Posterior cingulate gyrus (tissue), 11 donors: ENCODE measurements around the gene MYBPC2.
A peak's percentile ranks its signal among the peaks of the same experiment; 100 is the strongest.

Experiments used
- DNase-seq, 10 donors: peaks; one replicate each; pipeline versions ENCODE4 v3.0.0 to v3.0.0-alpha.2; 2020 to 2021; ENCODE audit warnings: mixed read lengths in 3 of 10
- intact Hi-C: fragments of 100-400 bp; cut with DNase I; formaldehyde crosslinking; loops from one replicate; pipeline ENCODE4 v1.15.1; 2023

Gene MYBPC2

DNA sequence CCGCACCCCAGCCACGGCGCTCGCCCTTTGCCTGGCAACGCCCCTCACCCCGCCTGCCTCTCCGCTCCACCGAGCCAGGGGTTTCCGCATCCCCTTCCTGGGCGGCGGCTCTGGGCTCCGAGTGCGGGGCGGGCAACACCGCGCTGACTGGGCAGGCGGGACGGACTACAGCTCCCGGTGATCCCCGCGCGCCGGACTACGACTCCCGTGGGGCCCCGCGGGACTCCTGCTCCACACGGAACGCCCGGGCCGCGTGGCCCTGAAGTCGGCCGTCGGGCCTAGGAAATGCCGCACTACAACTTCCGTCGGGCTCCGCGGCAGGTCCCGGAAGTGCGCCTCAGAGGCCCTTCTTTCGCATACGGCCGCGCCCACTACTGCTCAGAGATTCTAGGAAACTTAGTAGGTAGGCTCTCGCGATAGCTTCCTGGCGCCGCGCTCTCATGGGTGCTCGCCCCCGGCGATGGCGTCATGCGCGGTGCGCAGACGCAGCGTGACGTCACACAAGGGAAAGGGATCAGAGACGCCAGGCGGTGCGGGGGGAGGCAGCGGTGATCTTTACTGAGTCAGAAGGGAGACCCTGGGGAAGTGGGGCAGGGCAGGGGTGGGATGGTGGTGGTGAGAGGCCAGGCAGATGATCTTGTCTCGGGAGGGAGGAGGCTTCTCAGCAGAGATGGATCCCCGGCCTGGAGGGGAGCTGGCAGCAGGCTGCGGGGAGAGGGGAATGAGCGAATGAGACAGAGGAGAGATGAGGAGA lies 78.6 kb downstream of the MYBPC2 start, which contains the start of gene JOSD2:
JOSD2 (minus strand) TSS at position 123 of the 754 bp plus-strand sequence. CDS start 760 bp downstream, outside the sequence.
- DNase-seq = peak; percentile 97 to 100 (median 99)
- intact Hi-C loops = loop anchor here (2.0 kb wide), 1 partner anchor 34 kb away; the partner anchor contains the start of genes EMC10 and GARIN5A

DNA sequence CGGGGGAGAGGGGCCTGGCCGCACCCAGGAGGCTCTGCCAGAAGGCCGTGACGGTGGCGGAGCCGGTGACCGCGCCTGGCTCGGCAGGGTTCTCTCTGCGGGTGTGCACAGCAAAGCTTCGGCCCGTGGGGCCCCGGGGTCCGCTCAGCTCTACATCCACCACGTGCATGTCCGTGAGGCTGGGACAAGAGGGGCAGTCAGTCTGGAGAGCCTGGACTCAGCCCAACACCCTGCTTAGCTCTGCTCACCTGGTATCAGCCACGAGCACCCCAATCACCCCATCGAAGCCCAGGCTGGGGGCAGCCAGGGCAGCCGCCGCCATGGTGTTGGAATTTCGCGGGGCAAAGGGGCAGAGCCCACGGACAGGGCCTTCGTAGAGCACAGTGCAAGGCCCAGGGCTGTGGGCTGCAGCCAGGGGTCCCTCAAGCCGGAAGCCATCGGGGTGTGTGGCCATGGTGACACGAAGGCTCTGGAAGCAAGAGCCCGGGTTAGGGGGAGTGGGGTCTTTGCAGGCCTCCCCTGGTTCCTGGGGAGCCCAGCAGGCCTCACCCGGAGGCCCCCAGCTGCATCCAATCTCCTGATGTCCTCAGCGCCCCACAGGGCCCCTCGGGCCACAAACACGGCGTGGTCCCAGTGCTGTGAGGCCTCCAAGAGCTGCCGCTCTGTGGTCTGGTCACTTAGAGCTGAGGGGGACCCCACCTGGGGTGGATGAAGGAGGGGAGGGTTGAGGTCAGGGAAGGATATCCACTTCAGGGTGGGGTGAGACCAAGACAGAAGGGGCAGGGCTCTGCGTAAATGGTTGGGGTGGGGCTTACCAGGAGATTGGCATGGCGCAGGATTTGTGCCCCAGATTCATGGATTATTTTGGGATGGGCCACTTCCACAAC lies 79.7 kb downstream of the MYBPC2 start:
- DNase-seq = peak in 4 of 10 donors; percentile 26 to 82 (median 74)
- intact Hi-C loops = no loop called here

DNA sequence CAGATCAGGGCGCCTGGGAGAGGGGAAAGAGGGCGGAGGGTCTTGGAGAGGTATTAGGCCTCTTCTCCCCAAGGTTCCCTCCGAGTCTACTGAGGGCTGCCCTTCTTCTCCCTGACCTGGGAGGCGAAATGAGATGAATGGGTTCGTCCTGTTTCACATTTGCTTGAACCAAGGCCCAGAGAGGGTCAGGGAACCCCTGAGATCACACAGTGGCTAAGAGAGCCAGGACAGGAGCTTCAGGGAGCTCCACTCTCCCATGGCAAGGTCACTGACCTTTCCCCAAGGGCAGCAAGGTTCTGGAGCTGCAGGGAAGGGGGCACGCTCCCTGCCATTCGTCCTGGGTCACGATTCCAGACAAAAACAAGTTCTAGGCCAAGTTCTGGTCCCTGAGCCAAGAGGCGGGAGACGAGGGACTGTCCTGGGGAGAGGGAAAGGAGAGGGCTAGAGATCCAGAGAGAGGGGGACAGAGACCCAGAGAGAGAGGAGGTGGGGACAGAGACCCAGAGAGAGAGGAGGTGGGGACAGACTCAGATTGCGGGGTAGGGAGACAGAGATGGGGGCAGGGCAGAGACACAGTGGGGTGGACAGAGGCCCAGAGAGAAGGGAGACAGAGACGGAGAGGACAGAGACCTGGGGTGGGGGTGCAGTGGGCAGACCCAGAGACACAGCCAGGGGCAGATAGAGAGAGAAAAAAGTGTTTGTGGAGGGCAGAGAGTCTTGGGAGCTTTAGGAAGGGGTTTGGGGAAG lies 80.5 kb downstream of the MYBPC2 start:
- peak in 4 of 10 donors; percentile 3 to 74 (median 66) for DNase-seq
- intact Hi-C loops = no loop called here

DNA sequence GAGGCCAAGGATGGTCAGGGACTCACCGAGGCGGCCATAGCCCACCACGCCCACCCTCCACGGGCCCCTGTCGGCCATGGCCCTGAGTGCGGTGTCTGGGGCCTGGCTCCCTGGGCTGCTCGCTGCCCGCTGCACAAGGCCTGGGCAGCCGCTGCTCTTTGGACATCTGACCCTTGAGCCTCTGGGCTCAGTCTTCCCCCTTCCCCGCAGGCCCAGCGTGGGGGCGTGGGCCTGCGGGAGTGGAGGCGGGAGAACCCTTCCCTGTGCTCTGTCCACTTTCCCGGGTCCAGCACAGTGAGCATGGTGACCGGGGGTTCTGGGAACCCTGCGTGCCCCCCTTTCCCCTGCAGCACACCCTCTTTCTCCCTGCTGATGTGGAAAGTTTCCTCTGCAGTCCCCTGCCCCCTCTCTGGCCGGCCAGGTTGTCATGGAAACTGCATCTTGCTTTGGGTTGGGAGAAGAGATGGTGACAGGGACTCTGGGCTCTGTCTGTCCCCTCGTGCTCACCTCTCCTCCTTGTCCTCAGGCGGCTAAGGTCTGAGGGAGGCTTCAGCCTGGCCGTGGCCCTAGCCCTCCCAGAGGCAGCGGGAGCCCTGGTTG lies 81.2 kb downstream of the MYBPC2 start, which contains the start of gene ASPDH:
ASPDH (minus strand) TSS at position 168 of the 600 bp plus-strand sequence; CDS start at position 78, 90 bp downstream.
- DNase-seq = peak in 8 of 10 donors; percentile 44 to 94 (median 70)
- intact Hi-C loops = no loop called here

DNA sequence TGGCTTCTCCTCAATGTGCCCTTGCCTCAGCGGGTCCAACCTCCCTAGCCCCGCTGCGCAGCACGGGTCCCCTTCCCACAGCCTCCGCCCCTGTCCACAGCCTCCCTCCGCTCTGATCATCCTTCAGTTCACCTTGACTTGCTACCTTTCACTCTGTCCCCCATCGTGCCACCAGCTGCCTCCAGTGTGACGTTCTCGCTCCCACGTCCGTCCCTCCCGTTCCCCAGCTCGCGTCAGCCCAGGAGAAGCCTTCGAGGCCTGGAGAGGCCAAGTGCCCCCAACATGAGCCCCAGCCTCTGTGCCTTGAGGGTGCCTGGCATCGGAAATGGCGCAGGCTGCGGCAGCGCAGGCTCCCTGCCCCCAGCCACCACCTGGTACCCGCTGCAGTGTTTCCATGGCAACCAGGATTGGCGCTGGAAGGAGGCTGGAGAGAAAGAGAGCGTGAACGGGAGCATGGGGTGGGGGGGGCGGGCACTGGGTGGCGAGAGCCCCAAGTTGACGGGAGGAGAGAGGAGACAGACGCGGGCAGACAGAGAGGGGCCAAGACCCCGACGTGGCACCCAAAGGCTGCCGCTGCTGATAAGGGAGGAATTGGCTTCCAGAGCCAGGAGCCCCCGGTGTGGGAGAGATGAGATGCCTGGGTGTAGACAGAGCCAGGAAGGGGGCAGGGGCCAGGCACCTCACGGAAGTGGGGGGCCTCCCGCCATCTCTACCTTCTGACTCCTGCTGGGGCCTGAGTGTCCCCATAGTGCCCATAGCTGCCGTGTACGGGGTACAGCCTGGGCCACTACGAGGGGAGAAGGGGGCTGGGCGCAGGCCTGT lies 81.9 kb downstream of the MYBPC2 start:
- DNase-seq = peak; percentile 78 to 98 (median 88)
- intact Hi-C loops = no loop called here

DNA sequence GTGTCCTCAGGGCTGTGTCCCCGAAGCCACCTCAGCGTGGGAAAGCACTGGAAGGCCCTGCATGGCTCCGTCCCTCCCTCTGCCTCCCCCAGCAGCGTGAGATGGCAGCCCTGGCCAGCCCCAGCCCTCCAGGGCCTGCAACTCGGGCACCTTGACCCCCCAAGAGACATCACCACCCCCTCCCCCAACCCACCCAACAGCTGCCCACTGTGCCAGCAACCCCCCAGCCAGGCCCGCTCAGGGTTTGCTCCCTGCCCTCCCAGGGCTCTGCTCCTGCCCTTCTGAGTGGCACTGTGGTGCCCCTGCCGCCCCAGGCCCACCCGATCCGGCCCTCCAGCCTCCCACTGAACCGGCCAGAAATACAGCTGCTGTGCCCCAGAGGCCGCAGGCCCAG lies 82.5 kb downstream of the MYBPC2 start:
- intact Hi-C loops = no loop called here
- DNase-seq = peak in 3 of 10 donors; percentile 16 to 80 (median 69)
